NCI-H446 (cell line): ENCODE data around the gene SYTL5.
A peak's percentile ranks its signal among the peaks of the same experiment; 100 is the strongest.

ENCODE experiments used
- DNase-seq, 2 experiments: peaks; one replicate each; lab custom pipeline; 2025; lab: John Stamatoyannopoulos, UW

SYTL5 gene

DNA sequence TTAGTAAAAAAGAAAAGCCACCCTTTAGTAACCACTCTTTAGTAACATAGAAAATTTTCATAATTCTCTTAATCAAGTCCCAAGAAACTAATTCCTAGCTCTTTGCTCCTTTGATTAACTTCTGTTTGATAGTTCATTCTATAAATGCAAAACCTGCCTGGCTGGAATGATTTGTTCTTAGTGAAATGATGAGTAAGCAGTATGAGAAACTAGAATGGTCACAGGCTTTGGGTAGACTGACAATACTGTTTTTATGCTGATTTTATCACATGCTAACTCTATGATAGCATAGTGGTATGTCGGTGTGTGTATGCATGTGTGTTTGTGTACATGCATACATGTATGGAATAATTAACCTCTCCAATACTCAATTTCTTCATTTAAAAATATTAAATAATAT is 81.2 kb downstream of the SYTL5 start:
- DNase-seq = no peak

DNA sequence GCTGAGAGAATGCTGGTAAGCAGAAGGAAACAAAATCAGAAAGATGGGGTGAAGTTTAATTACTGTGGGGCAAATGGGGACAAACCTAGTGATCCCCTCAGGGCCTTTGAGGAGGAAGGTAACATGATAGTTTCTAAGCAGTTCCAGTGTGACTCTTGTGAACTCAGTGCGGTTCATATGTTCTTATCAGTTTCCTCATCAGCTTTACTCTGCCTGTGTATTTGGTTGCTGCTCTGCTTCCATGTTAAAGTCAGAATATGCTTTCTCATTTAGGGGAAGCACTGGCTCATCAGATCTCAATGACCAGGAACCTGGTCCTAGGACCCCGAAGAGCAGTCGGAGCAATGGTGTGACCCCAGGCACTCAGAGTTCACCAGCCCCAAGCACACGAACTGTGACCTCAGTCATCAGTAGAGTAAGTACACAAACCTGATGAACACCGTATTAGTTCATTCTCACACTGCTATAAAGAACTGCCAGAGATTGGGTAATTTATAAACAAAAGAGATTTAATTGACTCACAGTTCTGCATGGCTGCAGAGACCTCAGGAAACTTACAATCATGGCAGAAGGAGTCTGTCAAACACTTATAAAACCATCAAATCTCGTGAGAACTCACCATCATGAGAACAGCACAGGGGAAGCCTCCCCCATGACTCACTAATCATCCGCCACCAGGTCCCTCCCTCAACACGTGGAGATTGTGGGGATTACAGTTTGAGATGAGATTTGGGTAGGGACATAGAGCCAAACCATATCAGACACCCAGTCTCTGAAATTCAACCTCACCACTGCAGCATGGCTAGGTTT is 83.0 kb downstream of the SYTL5 start:
- DNase-seq = no peak

DNA sequence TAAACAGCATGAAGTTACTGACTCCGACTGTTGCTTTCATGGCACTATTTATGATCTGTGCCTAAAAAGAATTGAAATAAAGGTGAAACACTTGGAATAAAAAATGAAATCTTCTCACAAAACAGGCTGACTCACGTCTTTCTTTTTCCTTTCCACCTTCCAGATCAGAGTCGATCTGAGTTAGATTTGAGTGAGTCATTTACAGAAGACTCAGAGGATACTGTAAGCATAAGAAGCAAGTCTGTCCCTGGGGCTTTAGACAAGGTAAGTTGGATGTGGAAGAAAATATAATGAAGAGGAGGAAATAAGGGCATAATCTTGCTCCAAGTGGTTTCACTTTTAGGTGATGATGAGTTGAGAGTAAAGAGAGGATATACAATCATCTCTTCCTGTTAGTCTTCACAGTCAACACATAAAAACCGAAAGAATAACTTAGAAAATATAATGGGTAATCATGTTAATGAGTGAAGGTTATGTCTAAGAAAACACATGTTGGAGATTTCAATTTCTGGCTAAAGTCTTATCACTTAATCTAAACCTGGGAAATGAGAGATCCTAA is 89.7 kb downstream of the SYTL5 start:
- no peak for DNase-seq

DNA sequence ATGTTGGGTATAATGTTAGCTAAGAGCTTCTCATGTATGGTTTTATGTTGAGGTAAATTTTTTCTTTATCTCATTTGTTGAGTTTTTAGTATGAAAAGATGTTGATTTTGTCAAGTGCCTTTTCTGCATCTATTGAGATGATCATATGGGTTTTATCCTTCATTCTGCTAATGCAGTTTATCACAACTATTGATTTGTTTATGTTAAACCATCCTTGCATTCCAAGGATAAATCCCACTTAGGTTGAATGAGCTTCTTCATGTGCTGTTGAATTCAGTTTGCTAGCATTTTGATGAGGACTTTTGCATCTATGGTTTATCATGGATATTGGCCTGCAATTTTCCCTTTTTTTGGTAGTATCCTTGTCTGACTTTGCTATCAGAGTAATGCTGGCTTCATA is 93.3 kb downstream of the SYTL5 start:
- no peak for DNase-seq

DNA sequence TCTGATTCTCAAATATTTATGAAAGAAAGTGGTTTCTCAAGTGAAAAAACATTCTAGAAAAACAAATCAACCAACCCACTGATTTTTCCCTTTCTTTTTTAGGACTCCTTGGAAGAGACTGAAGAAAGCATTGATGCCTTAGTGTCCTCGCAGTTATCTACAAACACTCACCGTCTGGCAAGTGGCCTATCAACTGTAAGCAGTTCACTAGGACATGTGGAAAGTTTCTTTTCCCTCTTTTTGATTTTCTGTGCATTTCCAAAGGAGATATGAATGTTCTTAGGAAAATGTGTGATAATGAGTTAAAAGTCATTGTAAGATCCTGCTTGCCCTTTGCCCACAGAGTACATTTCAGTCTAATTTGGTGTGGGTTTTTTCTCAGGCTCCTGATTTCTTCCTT is 95.9 kb downstream of the SYTL5 start:
- no peak for DNase-seq

DNA sequence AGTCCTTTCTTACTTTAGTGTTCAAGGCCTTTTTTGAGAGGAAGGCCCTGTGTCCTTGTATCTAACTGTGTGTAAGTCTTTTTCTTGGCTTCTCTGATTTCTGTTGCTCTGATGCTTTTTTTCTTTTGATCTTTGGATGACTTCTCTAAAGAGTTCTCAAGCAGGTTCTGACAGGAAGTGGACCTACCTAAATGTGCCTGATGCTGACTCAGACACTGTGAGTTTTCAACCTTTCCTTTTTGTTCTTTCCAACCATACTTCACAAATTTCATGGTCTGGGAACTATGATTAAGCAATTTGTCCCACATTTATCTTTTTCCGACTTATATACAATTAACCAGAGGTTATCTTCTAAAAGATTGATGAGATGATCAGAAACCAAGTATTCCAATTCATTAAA is 96.5 kb downstream of the SYTL5 start:
- no peak for DNase-seq

DNA sequence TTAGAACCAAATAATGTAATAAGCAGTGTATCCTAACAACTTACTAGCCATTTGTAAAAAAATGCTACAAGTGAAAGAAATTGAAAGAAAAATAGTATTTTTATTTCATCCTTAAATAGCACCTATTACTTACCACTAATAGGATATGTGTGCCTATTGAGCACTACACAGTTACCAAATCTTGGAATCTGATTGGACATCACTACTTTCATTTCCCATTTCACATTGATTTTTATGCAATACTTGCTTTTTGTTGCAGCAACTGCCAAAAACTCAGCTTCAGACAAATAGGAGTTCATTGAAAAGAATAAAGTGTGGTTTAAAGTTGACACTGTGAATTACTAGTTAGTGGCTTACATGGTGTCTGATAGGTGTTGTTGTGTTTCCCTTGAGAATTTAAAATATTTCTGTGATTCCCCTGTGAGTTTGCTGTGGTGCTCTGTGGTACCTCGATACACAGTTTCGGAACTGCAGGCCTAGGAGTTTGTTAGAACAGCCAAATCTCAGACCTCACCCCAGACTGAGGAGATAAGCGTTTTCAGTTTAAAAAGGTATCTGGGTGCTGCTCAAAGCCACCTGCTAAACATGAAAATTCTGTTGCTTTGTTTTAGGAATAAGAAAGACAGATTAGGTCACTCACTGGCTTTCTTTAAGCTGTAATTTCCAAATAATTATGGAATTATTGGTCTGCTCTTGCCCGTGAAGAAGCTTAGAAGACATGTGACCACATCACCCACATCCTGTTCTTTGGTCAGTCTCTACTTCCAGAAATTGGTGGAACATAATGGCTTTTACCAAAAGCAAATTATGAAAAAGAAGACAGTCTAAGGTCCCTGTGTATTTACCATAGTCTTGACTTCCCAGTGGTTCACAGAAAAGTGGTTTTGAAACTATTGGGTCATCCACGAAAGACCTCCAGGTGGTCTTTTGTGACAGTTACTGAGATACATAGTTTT is 97.8 kb downstream of the SYTL5 start:
- no peak for DNase-seq

DNA sequence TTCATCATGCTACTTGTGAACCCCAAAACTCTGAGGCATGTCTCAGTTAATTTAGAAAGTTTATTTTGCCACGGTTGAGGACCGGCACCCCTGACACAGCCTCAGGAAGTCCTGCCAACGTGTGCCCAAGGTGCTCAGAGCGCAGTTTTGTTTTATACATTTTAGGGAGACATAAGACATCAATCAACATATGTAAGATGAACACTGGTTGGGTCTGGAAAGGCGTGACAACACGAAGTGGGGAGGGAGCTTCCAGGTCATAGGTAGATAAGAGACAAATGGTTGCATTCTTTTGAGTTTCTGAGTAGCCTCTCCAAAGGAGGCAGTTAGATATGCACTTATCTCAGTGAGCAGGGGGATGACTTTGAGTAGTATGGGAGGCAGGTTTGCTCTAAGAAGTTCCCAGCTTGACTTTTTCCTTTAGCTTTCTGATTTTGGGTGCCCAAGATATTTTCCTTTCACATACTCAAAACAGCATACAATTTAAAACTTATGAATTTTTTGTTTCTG is 98.9 kb downstream of the SYTL5 start:
- no peak for DNase-seq

DNA sequence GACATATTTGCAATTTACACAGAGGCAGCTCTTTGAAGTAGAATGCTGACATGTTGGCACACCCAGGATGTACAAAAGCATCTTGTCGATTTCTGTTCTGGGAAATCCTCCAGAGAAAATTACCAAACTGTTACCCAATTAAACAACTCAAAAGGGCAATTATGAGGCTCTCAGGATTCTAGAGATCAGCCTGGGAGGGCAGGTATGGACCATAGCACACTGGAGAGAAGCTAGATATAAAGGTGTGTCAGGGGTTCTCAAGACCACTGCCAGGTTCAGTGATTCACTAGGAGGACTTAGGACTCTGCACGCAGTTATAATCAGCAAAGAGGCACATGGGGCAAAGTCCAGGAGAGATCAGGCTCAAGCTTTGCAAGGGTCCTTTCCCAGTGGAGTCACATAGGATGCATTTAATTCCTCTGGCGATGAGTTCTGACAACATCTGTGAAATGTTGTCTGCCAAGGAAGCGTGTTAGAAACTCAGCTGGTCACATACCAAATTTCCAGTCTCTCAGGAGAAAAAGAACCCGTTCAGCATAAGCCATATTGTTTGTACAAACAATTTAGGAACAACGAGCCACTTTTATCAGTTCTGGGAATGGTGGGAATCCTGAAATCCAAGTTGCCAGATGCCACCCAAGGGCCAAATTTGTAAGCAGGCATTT is 100.8 kb downstream of the SYTL5 start:
- peak; percentile 65 to 82 for DNase-seq

DNA sequence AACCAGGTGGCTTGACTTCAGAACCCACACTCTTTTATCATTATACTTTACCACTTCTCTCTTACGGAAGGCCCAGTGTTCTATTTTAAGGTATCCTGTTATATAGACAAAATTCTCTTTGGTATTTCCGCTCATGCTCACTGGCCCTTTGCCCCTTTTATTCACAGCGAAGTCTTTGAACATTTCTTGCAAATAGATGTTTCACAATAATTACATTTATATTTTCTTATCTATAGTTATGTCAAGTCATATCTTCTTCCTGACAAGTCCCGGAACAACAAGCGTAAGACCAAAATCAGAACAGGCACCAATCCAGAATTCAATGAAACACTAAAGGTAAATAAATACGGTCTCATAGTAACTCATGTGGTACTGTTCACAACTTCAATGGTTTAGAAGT is 102.0 kb downstream of the SYTL5 start:
- no peak for DNase-seq

DNA sequence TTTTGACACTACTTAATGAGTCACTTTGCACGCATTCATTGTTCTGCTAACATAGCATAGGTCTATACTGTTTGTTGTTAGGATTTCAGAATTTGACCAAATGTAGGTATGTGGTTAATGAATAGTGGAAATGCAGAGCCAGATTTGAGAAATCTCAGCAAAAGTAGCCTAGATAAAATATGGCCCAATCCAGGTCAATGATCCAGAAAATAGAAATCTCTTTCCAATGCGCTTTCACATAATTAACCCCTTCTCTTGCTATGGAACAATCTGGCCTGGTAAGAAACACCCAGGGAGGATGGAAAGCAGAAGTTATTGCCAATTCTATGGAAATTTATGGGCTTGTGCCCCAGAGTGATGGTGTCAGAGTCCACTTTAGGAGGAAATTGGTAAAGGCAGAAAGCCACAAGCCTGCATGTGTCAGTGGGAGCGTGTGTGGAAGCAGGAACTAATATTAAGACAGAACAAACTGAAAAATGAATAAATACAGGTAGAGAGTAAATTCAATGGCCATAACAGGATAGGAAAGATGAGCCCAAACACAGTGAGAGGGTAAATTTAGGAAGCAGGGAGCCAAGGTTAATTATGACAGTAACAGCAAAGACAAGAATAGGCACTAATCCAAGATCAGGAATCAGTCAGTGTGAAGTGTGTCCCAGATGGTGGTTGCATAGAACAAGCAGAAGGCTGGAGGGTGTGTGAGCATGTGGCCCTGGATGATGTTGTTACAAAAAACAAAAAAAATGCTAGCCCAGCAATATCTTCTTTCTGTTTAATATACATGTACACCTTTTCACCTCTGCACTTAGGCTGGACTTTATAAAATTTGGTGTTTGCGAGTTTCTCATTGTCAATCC is 102.9 kb downstream of the SYTL5 start:
- DNase-seq = peak; percentile 65 to 80

DNA sequence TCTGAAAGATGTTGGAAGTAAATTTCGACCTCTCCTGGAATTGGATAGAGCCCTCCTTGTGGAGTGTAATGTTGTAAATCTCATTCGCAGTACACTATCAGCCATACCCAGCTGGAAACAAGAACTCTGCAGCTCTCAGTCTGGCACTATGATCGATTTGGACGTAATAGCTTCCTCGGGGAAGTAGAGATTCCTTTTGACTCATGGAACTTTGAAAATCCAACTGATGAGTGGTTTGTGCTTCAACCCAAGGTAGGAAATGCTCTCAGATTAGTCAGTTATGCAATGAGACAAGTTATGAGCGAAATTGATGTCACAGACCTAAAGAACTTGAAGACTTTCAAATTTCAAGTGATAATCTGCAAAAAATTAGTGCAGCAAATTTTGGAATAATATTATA is 103.9 kb downstream of the SYTL5 start:
- peak in 1 of 2 experiments; percentile 9 for DNase-seq

DNA sequence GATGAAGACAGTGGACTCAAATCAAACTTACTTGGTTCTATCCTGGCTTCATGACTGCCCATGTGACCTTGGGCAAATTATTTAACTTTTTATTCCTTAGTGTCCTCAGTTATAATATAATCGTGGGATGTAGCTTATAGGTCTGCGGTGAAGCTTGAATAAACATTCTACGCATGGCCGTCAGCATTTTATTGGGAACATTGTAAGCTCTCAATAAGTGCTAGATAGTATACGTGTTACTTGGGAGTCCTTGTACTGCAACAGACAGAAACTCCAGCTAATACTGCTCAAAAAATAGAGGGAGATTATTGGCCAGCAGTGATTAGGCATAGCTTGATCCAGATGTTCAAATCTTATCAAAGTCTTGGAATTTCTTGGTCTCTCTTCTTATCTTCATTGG is 104.8 kb downstream of the SYTL5 start:
- DNase-seq = no peak

DNA sequence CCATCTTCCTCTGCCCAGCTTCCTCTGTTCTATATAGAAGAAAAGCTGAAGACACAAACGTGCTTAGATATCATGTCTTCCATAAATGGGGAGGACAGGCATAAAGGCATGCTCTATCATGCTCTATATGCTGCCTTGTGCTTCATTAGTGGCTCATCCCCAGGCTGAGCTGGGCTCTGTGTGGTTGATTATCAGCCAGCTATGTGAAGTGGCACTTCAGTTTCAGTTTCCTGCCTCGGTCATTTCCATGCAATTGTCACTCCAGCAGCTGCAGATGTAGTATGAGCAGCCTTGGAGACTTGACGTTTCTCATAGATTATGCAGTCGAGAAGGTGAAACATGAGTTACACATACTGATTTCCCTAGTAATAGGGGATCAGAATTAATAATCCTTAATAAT is 106.2 kb downstream of the SYTL5 start:
- no peak for DNase-seq

DNA sequence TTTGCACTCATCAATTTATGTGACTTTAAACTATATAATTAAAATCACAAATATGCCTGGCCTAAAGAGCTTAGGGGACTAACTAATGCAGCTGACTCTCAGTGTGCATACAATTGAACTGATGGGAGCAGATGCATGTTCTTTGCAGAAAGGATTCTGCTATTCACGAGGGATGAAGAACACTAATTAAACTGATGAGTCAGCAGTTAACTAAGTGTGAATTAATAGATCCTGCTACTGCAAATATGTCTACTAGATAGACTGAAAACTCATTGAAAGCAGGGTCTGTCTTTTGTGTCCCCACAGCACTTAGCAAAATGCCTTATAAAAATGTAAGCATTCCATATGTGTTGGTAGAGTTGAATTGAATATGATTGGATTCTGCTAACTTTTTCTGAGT is 110.4 kb downstream of the SYTL5 start:
- DNase-seq = peak in 1 of 2 experiments; percentile 56

DNA sequence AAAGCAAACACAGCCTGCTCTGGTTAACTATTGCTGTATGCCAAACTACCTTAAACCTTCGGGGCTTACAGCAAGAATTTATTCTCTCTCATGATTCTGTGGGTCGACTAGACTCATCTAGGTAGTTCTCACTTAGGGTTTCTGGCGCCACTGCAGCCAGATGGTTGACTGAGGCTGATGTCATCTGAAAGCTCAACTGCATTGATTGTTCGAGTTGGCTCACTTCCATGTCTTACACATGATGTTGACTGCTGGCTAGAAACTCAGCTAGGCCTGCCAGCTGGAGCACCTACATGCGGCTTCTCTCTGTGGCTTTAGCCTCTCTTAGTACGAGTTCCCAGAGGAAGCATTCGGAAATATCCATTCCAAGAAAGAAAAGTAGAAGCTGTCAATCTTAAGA is 111.1 kb downstream of the SYTL5 start:
- peak; percentile 91 to 96 for DNase-seq

DNA sequence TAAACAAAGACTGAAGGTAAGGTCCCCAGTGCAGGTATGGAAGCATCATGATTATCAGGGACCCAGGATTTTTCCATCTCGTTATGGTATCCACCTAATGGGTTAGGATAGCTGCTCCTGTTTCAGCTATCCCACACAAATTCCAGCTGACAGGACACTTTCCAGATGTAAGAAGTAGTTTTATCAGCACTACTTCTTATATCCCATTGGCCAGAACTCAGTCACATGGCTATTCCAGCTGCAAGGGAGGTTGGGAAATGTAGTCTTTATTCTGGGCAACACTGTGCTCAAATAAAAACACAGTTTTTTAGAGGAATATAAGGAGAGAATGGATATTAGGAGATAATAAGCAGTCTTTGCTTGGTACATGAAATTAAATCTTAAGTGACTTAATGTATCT is 117.6 kb downstream of the SYTL5 start:
- DNase-seq = no peak

DNA sequence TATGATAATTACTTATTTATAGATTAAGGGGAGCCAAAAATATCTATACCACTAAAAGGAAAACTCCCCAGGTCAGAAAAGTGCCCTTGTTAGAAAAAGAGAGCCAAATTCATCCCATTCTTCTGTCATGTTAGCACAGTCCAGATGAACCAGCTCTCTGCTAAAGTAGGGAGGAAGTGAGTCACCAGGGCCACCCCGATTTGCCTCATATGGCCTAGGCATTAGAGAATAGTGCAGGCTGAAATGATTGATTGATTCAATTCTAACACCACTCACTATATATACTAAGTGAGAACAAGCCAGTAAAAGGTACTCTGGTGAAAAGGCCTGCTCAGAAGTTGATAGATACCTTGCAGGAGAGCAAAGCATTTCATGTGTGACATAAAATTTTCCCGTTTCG is 119.8 kb downstream of the SYTL5 start:
- DNase-seq = no peak

DNA sequence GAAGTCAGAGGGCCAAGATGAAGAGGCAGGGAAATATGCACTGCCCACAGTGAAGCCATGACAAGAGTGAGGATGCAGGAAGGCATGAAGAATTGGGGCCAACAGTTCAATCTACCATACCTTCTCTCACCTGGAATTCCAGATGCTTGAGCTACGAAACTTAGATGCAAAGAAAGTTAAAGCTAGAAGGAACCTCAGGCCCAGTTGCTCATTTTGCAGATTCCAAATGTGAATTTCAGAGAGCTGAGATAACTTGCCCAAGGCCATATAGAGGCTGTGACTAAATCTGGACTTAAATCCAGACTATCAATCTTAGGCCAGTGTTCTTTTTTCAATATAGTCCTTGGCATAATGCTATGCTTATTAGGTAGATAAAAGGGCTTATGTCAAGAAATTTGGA is 121.6 kb downstream of the SYTL5 start:
- no peak for DNase-seq

DNA sequence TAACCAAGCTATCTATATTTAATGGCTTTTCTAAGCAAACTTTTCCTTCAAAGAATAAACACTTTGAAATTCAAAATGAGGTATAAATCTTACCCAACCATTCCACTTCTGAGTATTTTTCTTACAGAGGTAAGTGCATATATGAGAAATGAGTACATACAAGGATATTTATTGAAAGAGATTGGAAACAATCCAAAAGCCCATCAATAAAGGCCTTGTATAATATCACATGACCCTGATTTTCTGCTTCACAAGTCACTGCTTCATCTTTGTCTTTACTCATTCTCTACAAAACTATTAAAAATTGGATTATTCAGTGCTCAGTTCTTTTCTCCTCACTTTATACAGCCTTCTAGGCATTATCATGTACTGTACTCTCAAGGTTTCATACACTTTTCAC is 123.0 kb downstream of the SYTL5 start:
- no peak for DNase-seq
